ENCODE results near the gene DUSP18. TPM values are rescaled to one million over a fixed set of nuclear protein-coding genes. Genes with fewer than 3 reads are reported as not detected.
"Not testable (repeated sequence)": the region's sequence is repeated elsewhere in the genome, so short reads cannot be mapped to it uniquely, and the experiment has no call there.

Gene DUSP18
- total RNA-seq, 1 donor, result 3.3 TPM

- Histone ChIP-seq H3K27me3 (ENCODE audit: insufficient read depth, low read length) (peaks cover 14% of the 10 kb centered on the region), H3K4me3 (ENCODE audit: low read length) (no peak overlapping the region), H3K4me1 (ENCODE audit: insufficient read depth, low read length) (peaks cover 8% of the 10 kb centered on the region), H3K9me3 (ENCODE audit: low read depth, low read length) (no peaks in the 10 kb centered on the region)
Observed at GRCh38 chr22:30689622-30690021, 21.9 kb upstream of the DUSP18 start.

DNA sequence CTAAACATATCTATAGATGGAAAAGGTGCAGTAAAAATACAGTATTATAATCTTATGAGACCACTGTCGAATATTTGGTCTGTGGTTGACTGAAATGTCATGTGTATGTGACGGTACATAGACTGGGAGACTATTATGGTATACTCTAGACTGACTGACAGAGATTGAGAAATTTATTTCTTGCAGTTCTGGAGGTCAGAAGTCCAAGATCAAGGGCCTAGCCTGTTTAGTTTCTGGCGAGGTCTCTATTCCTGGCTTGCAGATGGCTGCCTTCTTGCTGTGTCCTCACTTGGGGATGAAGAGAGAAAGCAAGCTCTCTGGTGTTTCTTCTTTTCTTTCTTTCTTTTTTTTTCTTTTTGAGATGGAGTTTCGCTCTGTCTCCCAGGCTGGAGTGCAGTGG, 19.7 kb upstream of the DUSP18 start:
- no peak overlapping the region for H3K4me3 ChIP-seq (ENCODE audit: low read length)
- no peaks in the 10 kb centered on the region for H3K27me3 ChIP-seq (ENCODE audit: insufficient read depth, low read length)
- H3K9me3 ChIP-seq (ENCODE audit: low read depth, low read length), result no peaks in the 10 kb centered on the region
- H3K4me1 ChIP-seq (ENCODE audit: insufficient read depth, low read length), result no peaks in the 10 kb centered on the region

- H3K27me3 ChIP-seq (ENCODE audit: insufficient read depth, low read length), result no peaks in the 10 kb centered on the region
- H3K4me3 ChIP-seq (ENCODE audit: low read length), result no peak overlapping the region
- no peaks in the 10 kb centered on the region for H3K9me3 ChIP-seq (ENCODE audit: low read depth, low read length)
- H3K4me1 ChIP-seq (ENCODE audit: insufficient read depth, low read length), result peaks cover 5% of the 10 kb centered on the region
Observed at GRCh38 chr22:30685178-30685577, 17.5 kb upstream of the DUSP18 start.

GRCh38 chr22:30681831-30682230, 14.2 kb upstream of the DUSP18 start:
- Histone ChIP-seq H3K9me3 (ENCODE audit: low read depth, low read length) (no peaks in the 10 kb centered on the region), H3K4me3 (ENCODE audit: low read length) (no peak overlapping the region), H3K27me3 (ENCODE audit: insufficient read depth, low read length) (no peaks in the 10 kb centered on the region), H3K4me1 (ENCODE audit: insufficient read depth, low read length) (peaks cover 5% of the 10 kb centered on the region)

GRCh38 chr22:30680991-30681770, 13.5 kb upstream of the DUSP18 start:
- H3K9me3 ChIP-seq (ENCODE audit: low read depth, low read length), result no peaks in the 10 kb centered on the region
- H3K27me3 ChIP-seq (ENCODE audit: insufficient read depth, low read length), result no peaks in the 10 kb centered on the region
- no peak overlapping the region for H3K4me3 ChIP-seq (ENCODE audit: low read length)
- H3K4me1 ChIP-seq (ENCODE audit: insufficient read depth, low read length), result peaks cover 5% of the 10 kb centered on the region

- not testable (repeated sequence) for H3K4me1 ChIP-seq (ENCODE audit: insufficient read depth, low read length); H3K9me3 ChIP-seq (ENCODE audit: low read depth, low read length); H3K4me3 ChIP-seq (ENCODE audit: low read length); H3K27me3 ChIP-seq (ENCODE audit: insufficient read depth, low read length)
Observed at GRCh38 chr22:30679895-30680690, 12.4 kb upstream of the DUSP18 start.

- H3K4me3 ChIP-seq (ENCODE audit: low read length); H3K4me1 ChIP-seq (ENCODE audit: insufficient read depth, low read length); H3K9me3 ChIP-seq (ENCODE audit: low read depth, low read length); H3K27me3 ChIP-seq (ENCODE audit: insufficient read depth, low read length): not testable (repeated sequence)
Observed at GRCh38 chr22:30676565-30676964, 8.9 kb upstream of the DUSP18 start.

GRCh38 chr22:30675436-30675835, 7.8 kb upstream of the DUSP18 start:
- Histone ChIP-seq H3K27me3 (ENCODE audit: insufficient read depth, low read length) (no peaks in the 10 kb centered on the region), H3K4me1 (ENCODE audit: insufficient read depth, low read length) (no peaks in the 10 kb centered on the region), H3K4me3 (ENCODE audit: low read length) (no peak overlapping the region), H3K9me3 (ENCODE audit: low read depth, low read length) (no peaks in the 10 kb centered on the region)

GRCh38 chr22:30674482-30674881, 6.8 kb upstream of the DUSP18 start:
- H3K4me3 ChIP-seq (ENCODE audit: low read length), result no peak overlapping the region
- no peaks in the 10 kb centered on the region for H3K4me1 ChIP-seq (ENCODE audit: insufficient read depth, low read length)
- no peaks in the 10 kb centered on the region for H3K9me3 ChIP-seq (ENCODE audit: low read depth, low read length)
- H3K27me3 ChIP-seq (ENCODE audit: insufficient read depth, low read length), result no peaks in the 10 kb centered on the region

DNA sequence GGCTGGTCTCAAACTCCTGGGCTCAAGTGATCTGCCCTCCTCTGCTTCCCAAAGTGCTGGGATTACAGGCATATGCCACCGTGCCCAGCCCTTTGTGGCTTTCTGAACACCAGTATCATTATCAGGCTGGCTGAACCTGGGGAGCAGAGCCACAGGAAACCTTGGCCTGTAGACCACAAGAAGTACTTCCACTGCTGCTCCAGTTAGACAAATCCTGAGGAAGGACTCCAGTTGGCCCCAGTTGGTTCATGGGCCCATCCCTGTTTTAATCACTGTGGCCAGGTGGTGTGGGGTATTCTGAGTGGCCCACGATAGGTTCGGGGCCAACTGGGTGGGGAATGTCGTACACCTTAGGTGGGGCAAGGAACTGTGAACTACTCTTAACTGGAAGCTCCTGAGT, 5.5 kb upstream of the DUSP18 start:
- peaks cover 3% of the 10 kb centered on the region for H3K4me1 ChIP-seq (ENCODE audit: insufficient read depth, low read length)
- no peaks in the 10 kb centered on the region for H3K27me3 ChIP-seq (ENCODE audit: insufficient read depth, low read length)
- no peak overlapping the region for H3K4me3 ChIP-seq (ENCODE audit: low read length)
- H3K9me3 ChIP-seq (ENCODE audit: low read depth, low read length), result no peaks in the 10 kb centered on the region

DNA sequence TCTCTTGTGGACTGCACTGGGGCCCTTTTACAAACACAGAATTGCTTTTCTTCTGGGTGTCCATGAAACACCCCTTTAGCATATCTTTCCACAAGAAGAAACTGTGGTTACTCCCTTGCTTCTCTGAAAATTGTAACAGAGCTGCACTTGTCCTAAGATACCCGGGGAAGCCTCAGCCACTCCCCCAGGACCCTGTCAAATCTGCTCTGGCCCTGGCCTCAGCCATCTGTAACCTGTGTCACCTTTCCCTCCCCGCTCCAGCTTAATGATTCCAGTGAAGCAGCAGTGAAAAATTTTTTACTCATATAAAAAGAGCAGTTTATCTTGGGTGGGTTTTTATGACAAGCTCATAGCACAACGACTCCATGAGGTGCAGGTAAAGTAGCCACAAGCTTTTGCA, 3.4 kb upstream of the DUSP18 start:
- Histone ChIP-seq H3K9me3 (ENCODE audit: low read depth, low read length) (no peaks in the 10 kb centered on the region), H3K4me3 (ENCODE audit: low read length) (no peak overlapping the region), H3K4me1 (ENCODE audit: insufficient read depth, low read length) (peaks cover 17% of the 10 kb centered on the region), H3K27me3 (ENCODE audit: insufficient read depth, low read length) (no peaks in the 10 kb centered on the region)

DNA sequence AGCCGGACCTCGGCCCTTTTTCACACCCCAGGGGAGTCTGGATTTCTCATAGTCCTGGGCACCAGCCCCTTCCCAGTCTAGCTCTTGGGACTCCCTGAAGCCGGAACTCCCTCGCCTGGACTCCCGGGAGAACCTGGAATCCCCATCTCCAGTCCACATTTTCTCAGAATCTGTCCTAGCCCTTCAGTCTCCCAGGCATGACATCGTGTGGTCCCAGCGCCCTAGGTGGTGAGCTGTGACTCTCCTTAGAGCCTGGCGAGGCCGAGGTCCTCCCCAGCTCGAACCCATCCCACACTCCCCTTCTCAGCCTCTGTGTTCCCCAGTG, 673 bp upstream of the DUSP18 start:
- Histone ChIP-seq H3K4me3 (ENCODE audit: low read length) (peak overlapping the region; percentile 60), H3K27me3 (ENCODE audit: insufficient read depth, low read length) (no peaks in the 10 kb centered on the region), H3K4me1 (ENCODE audit: insufficient read depth, low read length) (peaks cover 19% of the 10 kb centered on the region), H3K9me3 (ENCODE audit: low read depth, low read length) (no peaks in the 10 kb centered on the region)

GRCh38 chr22:30667107-30667493, 575 bp downstream of the DUSP18 start:
- peaks cover 19% of the 10 kb centered on the region for H3K4me1 ChIP-seq (ENCODE audit: insufficient read depth, low read length)
- no peaks in the 10 kb centered on the region for H3K27me3 ChIP-seq (ENCODE audit: insufficient read depth, low read length)
- H3K4me3 ChIP-seq (ENCODE audit: low read length), result peak overlapping the region; percentile 60
- H3K9me3 ChIP-seq (ENCODE audit: low read depth, low read length), result no peaks in the 10 kb centered on the region

- Histone ChIP-seq H3K4me1 (ENCODE audit: insufficient read depth, low read length) (peaks cover 19% of the 10 kb centered on the region), H3K27me3 (ENCODE audit: insufficient read depth, low read length) (no peaks in the 10 kb centered on the region), H3K4me3 (ENCODE audit: low read length) (no peak overlapping the region), H3K9me3 (ENCODE audit: low read depth, low read length) (no peaks in the 10 kb centered on the region)
Observed at GRCh38 chr22:30665786-30666185, 1.9 kb downstream of the DUSP18 start.

- Histone ChIP-seq H3K27me3 (ENCODE audit: insufficient read depth, low read length) (no peaks in the 10 kb centered on the region), H3K9me3 (ENCODE audit: low read depth, low read length) (no peaks in the 10 kb centered on the region), H3K4me1 (ENCODE audit: insufficient read depth, low read length) (peaks cover 19% of the 10 kb centered on the region), H3K4me3 (ENCODE audit: low read length) (no peak overlapping the region)
Observed at GRCh38 chr22:30665266-30665665, 2.4 kb downstream of the DUSP18 start.

- no peaks in the 10 kb centered on the region for H3K9me3 ChIP-seq (ENCODE audit: low read depth, low read length)
- peaks cover 19% of the 10 kb centered on the region for H3K4me1 ChIP-seq (ENCODE audit: insufficient read depth, low read length)
- no peak overlapping the region for H3K4me3 ChIP-seq (ENCODE audit: low read length)
- H3K27me3 ChIP-seq (ENCODE audit: insufficient read depth, low read length), result no peaks in the 10 kb centered on the region
Observed at GRCh38 chr22:30664798-30665197, 2.9 kb downstream of the DUSP18 start.
